HepG2 (cell line): ENCODE measurements around the gene CELF2. TPM values are rescaled to one million over a fixed set of nuclear protein-coding genes. Genes with fewer than 3 reads are reported as not detected.

Experiments used
- ATAC-seq: fragments of 200-7000 bp; cut with Tn5 transposase; 3 replicates; pipeline ENCODE4 v1.9.1; 2020; ENCODE audit warnings: mild to moderate bottlenecking, moderate library complexity
- BruUV-seq: library from RNA; stranded (reverse); fragments of 400-500 nt; replicated peaks from 2 replicates; lab custom pipeline; 2021; lab: Mats Ljungman, UMichigan
- CTCF ChIA-PET: fragments of 300-600 bp; formaldehyde crosslinking; extraction: SDS; loops from one replicate; lab custom pipeline; 2021; ENCODE audit warnings: low total read pairs, inconsistent platforms, low intra/inter-chr PET ratio; lab: Yijun Ruan, JAX
- POLR2A ChIA-PET: fragments of 350-600 bp; sonication (Branson Sonifier 250); formaldehyde crosslinking; loops from one replicate; lab custom pipeline; 2020; ENCODE audit warnings: antibody characterized with exemption, inconsistent platforms; lab: Yijun Ruan, JAX
- DNase-seq: peaks from one replicate; pipeline ENCODE4 v3.0.0-alpha.2; 2015; ENCODE audit warnings: low spot score
- FAIRE-seq: peaks from 3 replicates; lab custom pipeline; 2011; peaks lifted over from hg19 to GRCh38; lab: Jason Lieb, UNC
- H2AFZ ChIP-seq: one replicate; pipeline ENCODE4 v1.6.1; 2011; ENCODE audit warnings: low read length, inconsistent platforms
- H3K27ac ChIP-seq: fragments of 300-600 bp; 3 replicates; pipeline ENCODE4 v1.8.0; 2011; ENCODE audit warnings: mixed run types, mild to moderate bottlenecking, mixed read lengths, low read length, inconsistent platforms; ENCODE audit not compliant: insufficient read depth; ENCODE audit errors: extremely low read length
- H3K27me3 ChIP-seq, 2 experiments: fragments of 200-600 bp in 1 of 2; 2 replicates in 1 of 2; 3 replicates in 1 of 2; pipeline versions ENCODE4 v1.6.0 to v1.8.0; 2011; ENCODE audit warnings: low read length in 2 of 2, mild to moderate bottlenecking in 2 of 2, moderate library complexity in 2 of 2, inconsistent platforms in 1 of 2; ENCODE audit not compliant: insufficient read depth in 2 of 2, control insufficient read depth in 1 of 2
- H3K36me3 ChIP-seq, 2 experiments: fragments of 200-600 bp in 1 of 2; replicated peaks in 1 of 2; 2 replicates in 1 of 2; 3 replicates in 1 of 2; pipeline versions ENCODE4 v1.5.1 to v1.8.0; 2011; ENCODE audit warnings: low read length in 2 of 2, inconsistent platforms in 1 of 2; ENCODE audit not compliant: insufficient read depth in 2 of 2, control insufficient read depth in 1 of 2
- H3K4me1 ChIP-seq: 2 replicates; pipeline ENCODE4 v1.5.1; 2012; ENCODE audit warnings: low read length, inconsistent platforms; ENCODE audit not compliant: insufficient read depth
- H3K4me2 ChIP-seq: 2 replicates; pipeline ENCODE4 v1.6.0; 2011; ENCODE audit warnings: low read depth, low read length, inconsistent platforms
- H3K4me3 ChIP-seq, 3 experiments: fragments of 200-600 bp in 1 of 3; sonication (generic), shearing (Covaris generic) in 1 of 3; replicated peaks in 1 of 3; 2 replicates each; pipeline ENCODE4 v1.5.1; 2011 to 2016; ENCODE audit warnings: low read length in 3 of 3, inconsistent platforms in 2 of 3, low read depth in 2 of 3, mild to moderate bottlenecking in 2 of 3, control low read depth in 1 of 3, mixed read lengths in 1 of 3; ENCODE audit not compliant: insufficient read depth in 1 of 3
- H3K79me2 ChIP-seq: one replicate; pipeline ENCODE4 v1.6.1; 2011; ENCODE audit warnings: low read length, inconsistent platforms; ENCODE audit not compliant: insufficient read depth
- H3K9ac ChIP-seq: 2 replicates; pipeline ENCODE4 v1.6.0; 2011; ENCODE audit warnings: mild to moderate bottlenecking, low read depth, low read length, inconsistent platforms; ENCODE audit not compliant: insufficient read depth
- H3K9me3 ChIP-seq: 2 replicates; pipeline ENCODE4 v1.5.1; 2012; ENCODE audit warnings: mild to moderate bottlenecking, low read length
- H4K20me1 ChIP-seq: 2 replicates; pipeline ENCODE4 v1.6.0; 2011; ENCODE audit warnings: inconsistent platforms, mild to moderate bottlenecking, low read length, moderate library complexity; ENCODE audit not compliant: insufficient read depth
- RFXAP ChIP-seq: sonication (generic); formaldehyde crosslinking; IDR thresholded peaks from 2 replicates; pipeline ENCODE4 v1.4.0; 2020; ENCODE audit warnings: missing genetic modification reagents, borderline replicate concordance
- WGBS: methylation state at CpG from one replicate; pipeline ENCODE4 v1.1.6; 2017; ENCODE audit warnings: low lambda C conversion rate; 5-methylcytosine and 5-hydroxymethylcytosine counted together
- in situ Hi-C: cut with HindIII; loops from 2 replicates; pipeline ENCODE4 v1.10.0; 2017; ENCODE audit warnings: low pct_unique_long_range_greater_than_20kb; ENCODE audit not compliant: extremely low pct_ligation_motif_present
- intact Hi-C: fragments of 100-400 bp; cut with micrococcal nuclease; formaldehyde crosslinking; loops from one replicate; pipeline ENCODE4 v1.10.0; 2022; ENCODE audit not compliant: unreplicated experiment
- polyA plus RNA-seq, 8 experiments: library from polyadenylated mRNA; depleted of rRNA in 3 of 8; stranded (reverse) in 7 of 8; unstranded in 1 of 8; fragments of >200 nt; fragmentation: Illumina TruSeq in 4 of 8; extraction: Trizol in 4 of 8; gene quantifications; 2 replicates each; pipeline versions ENCODE4 v1.2.1 to v1.2.3, GENCODE V29; 2011 to 2016; ENCODE audit warnings: low read depth in 4 of 8, missing spikeins in 1 of 8, mixed read lengths in 1 of 8; ENCODE audit not compliant: insufficient read depth in 1 of 8
- total RNA-seq, 5 experiments: library from RNA; depleted of rRNA; stranded (reverse); fragments of >200 nt; fragmentation: Illumina TruSeq; extraction: Trizol; gene quantifications; 2 replicates each; pipeline ENCODE4 v1.2.3, GENCODE V29; 2016; ENCODE audit warnings: low read depth in 1 of 5
- TF ChIP-seq, protein P1 (sequence below): sonication (generic); formaldehyde crosslinking; IDR thresholded peaks from 2 replicates; pipeline ENCODE4 v1.5.0; 2020; ENCODE audit warnings: mild to moderate bottlenecking, missing genetic modification reagents, moderate library complexity
- TF ChIP-seq, protein P2 (sequence below): sonication (generic); formaldehyde crosslinking; IDR thresholded peaks from 2 replicates; pipeline ENCODE4 v1.4.0; 2020; ENCODE audit warnings: mild to moderate bottlenecking, missing genetic modification reagents

CELF2 gene
- total and polyA plus RNA-seq, 2 of the 13 experiments (the other 11 are each of a cell fraction or from before 2014, with no cell fraction given) = not detected

GRCh38 chr10:11018855-11019631 is 1.4 kb downstream of the CELF2 start:
- FAIRE-seq (no peak), DNase-seq (no peak), ATAC-seq (no peak)
- H3K4me1 ChIP-seq = no peaks in the 10 kb centered on the region
- no peak overlapping the region for H3K4me3 ChIP-seq
- no peak overlapping the region for H3K4me2 ChIP-seq
- H3K9ac ChIP-seq = no peak overlapping the region
- H3K36me3 ChIP-seq = no peaks in the 10 kb centered on the region
- no peak overlapping the region for H2AFZ ChIP-seq
- H4K20me1 ChIP-seq = no peaks in the 10 kb centered on the region
- TF ChIP-seq, protein P1, sequence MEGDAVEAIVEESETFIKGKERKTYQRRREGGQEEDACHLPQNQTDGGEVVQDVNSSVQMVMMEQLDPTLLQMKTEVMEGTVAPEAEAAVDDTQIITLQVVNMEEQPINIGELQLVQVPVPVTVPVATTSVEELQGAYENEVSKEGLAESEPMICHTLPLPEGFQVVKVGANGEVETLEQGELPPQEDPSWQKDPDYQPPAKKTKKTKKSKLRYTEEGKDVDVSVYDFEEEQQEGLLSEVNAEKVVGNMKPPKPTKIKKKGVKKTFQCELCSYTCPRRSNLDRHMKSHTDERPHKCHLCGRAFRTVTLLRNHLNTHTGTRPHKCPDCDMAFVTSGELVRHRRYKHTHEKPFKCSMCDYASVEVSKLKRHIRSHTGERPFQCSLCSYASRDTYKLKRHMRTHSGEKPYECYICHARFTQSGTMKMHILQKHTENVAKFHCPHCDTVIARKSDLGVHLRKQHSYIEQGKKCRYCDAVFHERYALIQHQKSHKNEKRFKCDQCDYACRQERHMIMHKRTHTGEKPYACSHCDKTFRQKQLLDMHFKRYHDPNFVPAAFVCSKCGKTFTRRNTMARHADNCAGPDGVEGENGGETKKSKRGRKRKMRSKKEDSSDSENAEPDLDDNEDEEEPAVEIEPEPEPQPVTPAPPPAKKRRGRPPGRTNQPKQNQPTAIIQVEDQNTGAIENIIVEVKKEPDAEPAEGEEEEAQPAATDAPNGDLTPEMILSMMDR = no peak
- TF ChIP-seq, protein P2, sequence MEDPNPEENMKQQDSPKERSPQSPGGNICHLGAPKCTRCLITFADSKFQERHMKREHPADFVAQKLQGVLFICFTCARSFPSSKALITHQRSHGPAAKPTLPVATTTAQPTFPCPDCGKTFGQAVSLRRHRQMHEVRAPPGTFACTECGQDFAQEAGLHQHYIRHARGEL = no peak
- no peak for TF ChIP-seq RFXAP (CRISPR knock-in tag)
- in situ Hi-C loops = no loop called here
- no peak overlapping the region for H3K27ac ChIP-seq
- 59% methylated on average over 11 of the region's 11 CpGs for WGBS
- no peaks in the 10 kb centered on the region for H3K9me3 ChIP-seq
- POLR2A ChIA-PET = no interaction called here
- CTCF ChIA-PET = no interaction called here
- intact Hi-C loops = no loop called here
- no TSS peak for BruUV-seq
- H3K79me2 ChIP-seq = no peaks in the 10 kb centered on the region
- peaks cover 0 to 19% of the 10 kb centered on the region in 2 experiments; a peak in 1 of 5 replicates for H3K27me3 ChIP-seq
